ENCODE data around the gene ARMC9. TPM values are rescaled to one million over a fixed set of nuclear protein-coding genes. Genes with fewer than 3 reads are reported as not detected.
A peak's percentile ranks its signal among the peaks of the same experiment; 100 is the strongest.

Gene ARMC9
- total and polyA plus RNA-seq, 2 of the 13 experiments (the other 11 are each of a cell fraction or from before 2014, with no cell fraction given) = 9.1 to 12.8 TPM

- H3K9ac ChIP-seq (ENCODE audit: insufficient read depth, low read depth, low read length) = no peak overlapping the region
- no peaks in the 10 kb centered on the region; a peak in 1 of 5 replicates for H3K27me3 ChIP-seq (ENCODE audit: control insufficient read depth in 1 of 2, insufficient read depth in 2 of 2, low read length in 2 of 2)
- 69% methylated on average over 4 of the region's 4 CpGs for WGBS (ENCODE audit: low lambda C conversion rate)
- no peaks in the 10 kb centered on the region for H3K79me2 ChIP-seq (ENCODE audit: insufficient read depth, low read length)
- DNase-seq (ENCODE audit: low spot score) (no peak), ATAC-seq (no peak), FAIRE-seq (no peak)
- H3K4me3 ChIP-seq (replicated peaks in 1 of 3; ENCODE audit: insufficient read depth in 1 of 3, low read depth in 2 of 3, low read length in 3 of 3) = no peak overlapping the region
- H4K20me1 ChIP-seq (ENCODE audit: insufficient read depth, low read length) = no peaks in the 10 kb centered on the region
- no TSS peak for BruUV-seq (replicated peaks)
- ChIA-PET CTCF (ENCODE audit: low intra/inter-chr PET ratio, low total read pairs) (no interaction called here), POLR2A (no interaction called here)
- no peaks in the 10 kb centered on the region for H3K9me3 ChIP-seq (ENCODE audit: low read length)
- TF ChIP-seq AGO2 (optimal IDR thresholded peaks at IDR 0.05; ENCODE audit: low read depth, low read length) (no peak), NFE2L2 (IDR thresholded peaks at IDR 0.05; ENCODE audit: low read length) (peak; percentile 50; the same call in 1 of the 2 replicates), PRDM10 (CRISPR knock-in tag; IDR thresholded peaks at IDR 0.05; ENCODE audit: low read depth) (0 out of 2 replicates have a peak, but pooled peaks have one; percentile 47), NCOR1 (IDR thresholded peaks at IDR 0.05; ENCODE audit: borderline replicate concordance, low read length) (no peak), CCDC6 (CRISPR knock-in tag; IDR thresholded peaks at IDR 0.05) (no peak), MAFK (conservative IDR thresholded peaks at IDR 0.05 in 1 of 2, IDR thresholded peaks at IDR 0.05 in 1 of 2; ENCODE audit: low read length in 2 of 2) (peak; percentile 45 to 62)
- intact Hi-C loops (cut with micrococcal nuclease; ENCODE audit: unreplicated experiment) (no loop called here), in situ Hi-C loops (cut with HindIII; ENCODE audit: extremely low pct_ligation_motif_present, low pct_unique_long_range_greater_than_20kb) (no loop called here)
- no peaks in the 10 kb centered on the region for H3K36me3 ChIP-seq (replicated peaks in 1 of 2; ENCODE audit: control insufficient read depth in 1 of 2, insufficient read depth in 2 of 2, low read length in 2 of 2)
- H3K4me2 ChIP-seq (ENCODE audit: low read depth, low read length) = no peak overlapping the region
- no peak overlapping the region for H3K27ac ChIP-seq (ENCODE audit: extremely low read length, insufficient read depth, low read length)
- H3K4me1 ChIP-seq (ENCODE audit: insufficient read depth, low read length) = peaks cover 62% of the 10 kb centered on the region
- H2AFZ ChIP-seq (ENCODE audit: low read length) = no peak overlapping the region
These were observed 14.1 kb upstream of the ARMC9 start for GRCh38 chr2:231184319-231184718.

All from HepG2 (cell line).